ENCODE data around the gene GORAB. TPM values are rescaled to one million over a fixed set of nuclear protein-coding genes. Genes with fewer than 3 reads are reported as not detected.

Gene GORAB
- total and polyA plus RNA-seq, 2 of the 13 experiments (the other 11 are each of a cell fraction or from before 2014, with no cell fraction given): 6.6 to 9.2 TPM

DNA sequence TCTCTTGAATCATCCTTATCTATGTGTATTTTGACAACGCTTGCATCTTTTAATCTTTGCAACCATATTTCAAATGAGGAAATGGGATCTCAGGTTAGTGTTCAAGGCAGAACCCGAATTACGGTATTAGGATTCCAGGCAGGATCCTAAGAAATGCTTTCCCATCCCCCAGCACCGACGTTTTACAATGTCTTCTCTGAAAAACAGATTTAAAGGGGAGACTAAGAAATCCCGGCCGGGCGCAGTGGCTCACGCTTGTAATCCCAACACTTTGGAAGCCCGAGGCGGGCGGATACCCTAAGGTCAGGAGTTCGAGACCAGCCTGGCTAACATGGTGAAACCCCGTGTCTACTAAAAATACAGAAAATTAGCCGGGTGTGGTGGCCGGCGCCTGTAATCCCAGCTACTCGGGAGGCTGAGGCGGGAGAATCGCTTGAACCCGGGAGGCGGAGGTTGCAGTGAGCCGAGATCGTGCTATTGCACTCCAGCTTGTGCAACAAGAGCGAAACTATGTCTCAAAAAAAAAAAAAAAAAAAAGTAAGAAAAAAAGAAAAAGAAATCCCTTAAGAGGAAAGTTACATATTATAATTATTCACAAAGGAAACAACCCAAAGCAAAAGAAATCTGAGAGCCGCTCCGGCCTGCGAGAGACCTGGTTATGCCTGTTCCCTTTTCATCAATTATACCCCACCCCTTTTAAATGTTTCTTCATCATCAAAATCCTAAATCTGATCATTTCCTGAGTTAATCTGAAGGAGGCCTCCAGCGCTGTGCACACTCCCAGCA is 801 bp upstream of the GORAB start (continued):
- no peak for TF ChIP-seq U2AF2 (IDR thresholded peaks at IDR 0.05; ENCODE audit: low read depth, low read length)
- no peak for TF ChIP-seq ZNF747 (CRISPR knock-in tag; IDR thresholded peaks at IDR 0.05; ENCODE audit: borderline replicate concordance)
- no peak for TF ChIP-seq TBX3 (IDR thresholded peaks at IDR 0.05; ENCODE audit: borderline replicate concordance)
- TF ChIP-seq, protein P1, sequence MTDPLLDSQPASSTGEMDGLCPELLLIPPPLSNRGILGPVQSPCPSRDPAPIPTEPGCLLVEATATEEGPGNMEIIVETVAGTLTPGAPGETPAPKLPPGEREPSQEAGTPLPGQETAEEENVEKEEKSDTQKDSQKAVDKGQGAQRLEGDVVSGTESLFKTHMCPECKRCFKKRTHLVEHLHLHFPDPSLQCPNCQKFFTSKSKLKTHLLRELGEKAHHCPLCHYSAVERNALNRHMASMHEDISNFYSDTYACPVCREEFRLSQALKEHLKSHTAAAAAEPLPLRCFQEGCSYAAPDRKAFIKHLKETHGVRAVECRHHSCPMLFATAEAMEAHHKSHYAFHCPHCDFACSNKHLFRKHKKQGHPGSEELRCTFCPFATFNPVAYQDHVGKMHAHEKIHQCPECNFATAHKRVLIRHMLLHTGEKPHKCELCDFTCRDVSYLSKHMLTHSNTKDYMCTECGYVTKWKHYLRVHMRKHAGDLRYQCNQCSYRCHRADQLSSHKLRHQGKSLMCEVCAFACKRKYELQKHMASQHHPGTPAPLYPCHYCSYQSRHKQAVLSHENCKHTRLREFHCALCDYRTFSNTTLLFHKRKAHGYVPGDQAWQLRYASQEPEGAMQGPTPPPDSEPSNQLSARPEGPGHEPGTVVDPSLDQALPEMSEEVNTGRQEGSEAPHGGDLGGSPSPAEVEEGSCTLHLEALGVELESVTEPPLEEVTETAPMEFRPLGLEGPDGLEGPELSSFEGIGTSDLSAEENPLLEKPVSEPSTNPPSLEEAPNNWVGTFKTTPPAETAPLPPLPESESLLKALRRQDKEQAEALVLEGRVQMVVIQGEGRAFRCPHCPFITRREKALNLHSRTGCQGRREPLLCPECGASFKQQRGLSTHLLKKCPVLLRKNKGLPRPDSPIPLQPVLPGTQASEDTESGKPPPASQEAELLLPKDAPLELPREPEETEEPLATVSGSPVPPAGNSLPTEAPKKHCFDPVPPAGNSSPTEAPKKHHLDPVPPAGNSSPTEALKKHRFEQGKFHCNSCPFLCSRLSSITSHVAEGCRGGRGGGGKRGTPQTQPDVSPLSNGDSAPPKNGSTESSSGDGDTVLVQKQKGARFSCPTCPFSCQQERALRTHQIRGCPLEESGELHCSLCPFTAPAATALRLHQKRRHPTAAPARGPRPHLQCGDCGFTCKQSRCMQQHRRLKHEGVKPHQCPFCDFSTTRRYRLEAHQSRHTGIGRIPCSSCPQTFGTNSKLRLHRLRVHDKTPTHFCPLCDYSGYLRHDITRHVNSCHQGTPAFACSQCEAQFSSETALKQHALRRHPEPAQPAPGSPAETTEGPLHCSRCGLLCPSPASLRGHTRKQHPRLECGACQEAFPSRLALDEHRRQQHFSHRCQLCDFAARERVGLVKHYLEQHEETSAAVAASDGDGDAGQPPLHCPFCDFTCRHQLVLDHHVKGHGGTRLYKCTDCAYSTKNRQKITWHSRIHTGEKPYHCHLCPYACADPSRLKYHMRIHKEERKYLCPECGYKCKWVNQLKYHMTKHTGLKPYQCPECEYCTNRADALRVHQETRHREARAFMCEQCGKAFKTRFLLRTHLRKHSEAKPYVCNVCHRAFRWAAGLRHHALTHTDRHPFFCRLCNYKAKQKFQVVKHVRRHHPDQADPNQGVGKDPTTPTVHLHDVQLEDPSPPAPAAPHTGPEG (CRISPR knock-in tag; IDR thresholded peaks at IDR 0.05): no peak
- TF ChIP-seq IRF2 (CRISPR knock-in tag; IDR thresholded peaks at IDR 0.05): no peak
- TF ChIP-seq ZNF713 (CRISPR knock-in tag; IDR thresholded peaks at IDR 0.05): no peak
- no peak for TF ChIP-seq KLF11 (CRISPR knock-in tag; IDR thresholded peaks at IDR 0.05)
- no peak for TF ChIP-seq NPAS2 (CRISPR knock-in tag; IDR thresholded peaks at IDR 0.05; ENCODE audit: borderline replicate concordance)
- TF ChIP-seq, protein P2, sequence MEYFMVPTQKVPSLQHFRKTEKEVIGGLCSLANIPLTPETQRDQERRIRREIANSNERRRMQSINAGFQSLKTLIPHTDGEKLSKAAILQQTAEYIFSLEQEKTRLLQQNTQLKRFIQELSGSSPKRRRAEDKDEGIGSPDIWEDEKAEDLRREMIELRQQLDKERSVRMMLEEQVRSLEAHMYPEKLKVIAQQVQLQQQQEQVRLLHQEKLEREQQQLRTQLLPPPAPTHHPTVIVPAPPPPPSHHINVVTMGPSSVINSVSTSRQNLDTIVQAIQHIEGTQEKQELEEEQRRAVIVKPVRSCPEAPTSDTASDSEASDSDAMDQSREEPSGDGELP (IDR thresholded peaks at IDR 0.05; ENCODE audit: borderline replicate concordance, low read depth): no peak
- TF ChIP-seq, protein P3, sequence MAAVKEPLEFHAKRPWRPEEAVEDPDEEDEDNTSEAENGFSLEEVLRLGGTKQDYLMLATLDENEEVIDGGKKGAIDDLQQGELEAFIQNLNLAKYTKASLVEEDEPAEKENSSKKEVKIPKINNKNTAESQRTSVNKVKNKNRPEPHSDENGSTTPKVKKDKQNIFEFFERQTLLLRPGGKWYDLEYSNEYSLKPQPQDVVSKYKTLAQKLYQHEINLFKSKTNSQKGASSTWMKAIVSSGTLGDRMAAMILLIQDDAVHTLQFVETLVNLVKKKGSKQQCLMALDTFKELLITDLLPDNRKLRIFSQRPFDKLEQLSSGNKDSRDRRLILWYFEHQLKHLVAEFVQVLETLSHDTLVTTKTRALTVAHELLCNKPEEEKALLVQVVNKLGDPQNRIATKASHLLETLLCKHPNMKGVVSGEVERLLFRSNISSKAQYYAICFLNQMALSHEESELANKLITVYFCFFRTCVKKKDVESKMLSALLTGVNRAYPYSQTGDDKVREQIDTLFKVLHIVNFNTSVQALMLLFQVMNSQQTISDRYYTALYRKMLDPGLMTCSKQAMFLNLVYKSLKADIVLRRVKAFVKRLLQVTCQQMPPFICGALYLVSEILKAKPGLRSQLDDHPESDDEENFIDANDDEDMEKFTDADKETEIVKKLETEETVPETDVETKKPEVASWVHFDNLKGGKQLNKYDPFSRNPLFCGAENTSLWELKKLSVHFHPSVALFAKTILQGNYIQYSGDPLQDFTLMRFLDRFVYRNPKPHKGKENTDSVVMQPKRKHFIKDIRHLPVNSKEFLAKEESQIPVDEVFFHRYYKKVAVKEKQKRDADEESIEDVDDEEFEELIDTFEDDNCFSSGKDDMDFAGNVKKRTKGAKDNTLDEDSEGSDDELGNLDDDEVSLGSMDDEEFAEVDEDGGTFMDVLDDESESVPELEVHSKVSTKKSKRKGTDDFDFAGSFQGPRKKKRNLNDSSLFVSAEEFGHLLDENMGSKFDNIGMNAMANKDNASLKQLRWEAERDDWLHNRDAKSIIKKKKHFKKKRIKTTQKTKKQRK (IDR thresholded peaks at IDR 0.05; ENCODE audit: low read length): no peak
- no peak for TF ChIP-seq GPN1 (CRISPR knock-in tag; IDR thresholded peaks at IDR 0.05; ENCODE audit: borderline replicate concordance)
- no peak for TF ChIP-seq ZNF841 (CRISPR knock-in tag; IDR thresholded peaks at IDR 0.05; ENCODE audit: borderline replicate concordance)
- TF ChIP-seq, protein P4, sequence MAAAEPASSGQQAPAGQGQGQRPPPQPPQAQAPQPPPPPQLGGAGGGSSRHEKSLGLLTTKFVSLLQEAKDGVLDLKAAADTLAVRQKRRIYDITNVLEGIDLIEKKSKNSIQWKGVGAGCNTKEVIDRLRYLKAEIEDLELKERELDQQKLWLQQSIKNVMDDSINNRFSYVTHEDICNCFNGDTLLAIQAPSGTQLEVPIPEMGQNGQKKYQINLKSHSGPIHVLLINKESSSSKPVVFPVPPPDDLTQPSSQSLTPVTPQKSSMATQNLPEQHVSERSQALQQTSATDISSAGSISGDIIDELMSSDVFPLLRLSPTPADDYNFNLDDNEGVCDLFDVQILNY (CRISPR knock-in tag; conservative IDR thresholded peaks at IDR 0.05): no peak
- TF ChIP-seq ZNF180 (CRISPR knock-in tag; IDR thresholded peaks at IDR 0.05; ENCODE audit: borderline replicate concordance, low read depth): no peak
- TF ChIP-seq FIP1L1 (IDR thresholded peaks at IDR 0.05; ENCODE audit: borderline replicate concordance, insufficient read depth, low read depth, low read length): no peak
- TF ChIP-seq ZNF24 (IDR thresholded peaks at IDR 0.05): no peak
- TF ChIP-seq LCORL (IDR thresholded peaks at IDR 0.05): no peak
- no peak for TF ChIP-seq LCORL (CRISPR knock-in tag; IDR thresholded peaks at IDR 0.05)
- no peak for TF ChIP-seq CREB1 (IDR thresholded peaks at IDR 0.05)
- TF ChIP-seq CREB1 (CRISPR knock-in tag; IDR thresholded peaks at IDR 0.05): 0 out of 2 replicates have a peak, but pooled peaks have one; percentile 8

Measured in HepG2 (cell line).